Activated CD4-positive, alpha-beta T cell treated with anti-CD3 and anti-CD28 coated beads, Interleukin-2, amount 50 U/mL, for 4 hours (primary cell): Measurements from ENCODE around the gene ZXDB.
A peak's percentile ranks its signal among the peaks of the same experiment; 100 is the strongest.
"Not testable (repeated sequence)": the region's sequence is repeated elsewhere in the genome, so short reads cannot be mapped to it uniquely, and the experiment has no call there.

Experiments used
- DNase-seq, 2 experiments: peaks; one replicate each; pipeline ENCODE4 v3.0.0-alpha.2; 2020

The ZXDB gene

GRCh38 chrX:57591284-57592159 is at the start of gene ZXDB:
Gene ZXDB (plus strand): TSS chrX:57592011. CDS start chrX:57592049, 38 bp downstream.
- peak in 1 of 2 experiments; percentile 2 for DNase-seq

GRCh38 chrX:57565198-57565597 is 26.6 kb upstream of the ZXDB start:
- no peak for DNase-seq

DNA sequence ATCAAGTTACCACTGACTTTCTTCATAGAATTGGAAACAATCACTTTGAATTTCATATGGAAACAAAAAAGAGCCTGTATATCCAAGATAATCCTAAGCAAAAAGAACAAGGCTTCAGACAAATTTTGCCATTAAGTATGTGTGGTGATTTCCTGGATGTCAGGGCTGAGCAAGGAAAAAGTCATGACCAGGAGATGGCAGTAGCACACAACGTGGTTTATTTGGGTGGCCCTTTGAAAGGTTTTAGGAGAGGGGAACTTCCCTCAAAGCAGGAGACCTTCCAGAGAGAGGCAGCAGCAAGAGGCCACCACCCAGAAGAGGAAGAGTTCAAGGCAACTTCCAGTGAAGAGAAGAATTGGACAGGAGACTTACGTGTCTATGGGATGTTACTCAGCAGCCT is 18.1 kb upstream of the ZXDB start:
- DNase-seq: peak in 1 of 2 experiments; percentile 6

GRCh38 chrX:57582948-57583347 is 8.9 kb upstream of the ZXDB start:
- not testable (repeated sequence) for DNase-seq

DNA sequence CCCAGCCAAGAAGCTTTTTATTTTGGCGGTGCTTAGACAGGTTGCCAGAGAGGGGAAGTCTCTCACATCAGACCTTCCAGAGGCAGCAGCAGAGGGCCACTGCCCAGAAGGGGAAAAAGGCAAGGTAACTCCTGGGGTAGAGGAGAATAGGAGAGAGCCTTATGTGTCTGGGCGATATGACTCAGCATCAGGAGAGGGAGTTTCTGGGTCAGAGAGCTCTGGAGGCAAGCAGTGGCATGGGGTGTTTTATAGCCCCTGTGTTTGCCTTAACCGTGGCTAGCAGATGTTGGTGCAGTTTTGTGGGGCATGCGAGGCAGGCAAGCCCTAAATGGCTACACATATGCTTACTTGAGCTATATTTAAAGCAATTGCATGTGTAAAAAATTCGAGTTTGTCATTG is 8.3 kb upstream of the ZXDB start:
- no peak for DNase-seq

DNA sequence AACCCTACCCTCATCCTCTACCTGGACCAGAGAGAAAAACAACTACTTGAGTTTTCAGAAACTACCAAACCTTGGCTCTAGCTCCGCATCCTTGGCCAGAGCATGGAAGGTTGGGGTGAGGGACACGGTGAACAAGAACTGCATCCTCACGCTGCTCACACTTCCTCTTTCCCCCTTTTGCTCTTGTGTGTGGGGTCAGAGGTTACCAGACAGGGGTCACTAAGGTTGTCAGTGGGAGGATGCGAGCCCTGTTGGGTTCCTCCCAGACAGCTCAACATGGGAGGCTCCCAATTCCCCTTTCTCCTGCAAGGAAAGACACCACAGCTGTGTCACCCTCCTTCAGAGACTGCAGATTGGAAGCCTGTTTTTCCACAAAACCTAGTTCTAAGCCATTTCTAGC is 5.5 kb upstream of the ZXDB start:
- DNase-seq: no peak

- DNase-seq: no peak
Observed at GRCh38 chrX:57587062-57587461, 4.7 kb upstream of the ZXDB start.

GRCh38 chrX:57587607-57588006 is 4.2 kb upstream of the ZXDB start:
- DNase-seq: no peak

- DNase-seq: peak in 1 of 2 experiments; percentile 1
Observed at GRCh38 chrX:57592160-57592893, 516 bp downstream of the ZXDB start.

- not testable (repeated sequence) for DNase-seq
Observed at GRCh38 chrX:57592894-57593215, 1.0 kb downstream of the ZXDB start.

DNA sequence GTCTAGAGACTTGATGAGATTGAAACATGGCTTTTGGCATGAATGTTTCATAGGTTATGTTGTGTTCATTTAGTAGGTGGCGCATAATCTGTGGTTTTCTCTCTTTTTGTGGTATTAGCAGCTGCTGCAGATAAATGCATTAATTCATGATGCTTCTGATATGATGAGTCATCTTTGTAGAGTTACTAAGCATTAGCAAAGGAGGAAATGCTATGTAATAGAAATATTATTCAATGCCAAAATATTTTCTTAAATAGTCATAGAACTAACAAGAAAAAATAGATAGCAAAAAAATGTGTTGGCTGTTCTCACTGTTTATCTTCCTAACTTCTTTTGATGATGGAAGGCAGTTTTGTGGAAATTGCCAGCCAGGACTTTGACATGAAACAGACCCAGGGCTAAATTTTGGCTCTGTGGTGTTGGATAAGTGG is 3.6 kb downstream of the ZXDB start:
- DNase-seq: no peak

DNA sequence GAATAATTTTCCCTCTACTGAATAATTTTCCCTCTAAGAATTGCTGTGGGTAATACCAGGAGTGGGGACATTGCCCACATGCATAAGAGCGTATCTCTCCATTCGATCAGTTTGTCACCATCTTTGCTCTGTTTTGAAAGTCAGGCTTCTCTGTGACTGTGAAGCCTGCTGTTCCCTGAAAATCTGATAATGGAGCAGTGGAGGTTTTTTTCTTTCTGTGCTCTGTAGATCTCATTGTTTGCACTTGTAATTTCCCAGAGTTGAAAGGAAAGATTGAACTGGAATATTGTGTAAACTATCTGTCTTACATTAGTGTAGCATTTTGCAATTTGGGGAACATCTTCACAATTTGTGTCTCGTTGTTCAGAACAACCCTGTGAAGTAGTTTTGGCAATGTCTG is 4.3 kb downstream of the ZXDB start:
- DNase-seq: no peak

DNA sequence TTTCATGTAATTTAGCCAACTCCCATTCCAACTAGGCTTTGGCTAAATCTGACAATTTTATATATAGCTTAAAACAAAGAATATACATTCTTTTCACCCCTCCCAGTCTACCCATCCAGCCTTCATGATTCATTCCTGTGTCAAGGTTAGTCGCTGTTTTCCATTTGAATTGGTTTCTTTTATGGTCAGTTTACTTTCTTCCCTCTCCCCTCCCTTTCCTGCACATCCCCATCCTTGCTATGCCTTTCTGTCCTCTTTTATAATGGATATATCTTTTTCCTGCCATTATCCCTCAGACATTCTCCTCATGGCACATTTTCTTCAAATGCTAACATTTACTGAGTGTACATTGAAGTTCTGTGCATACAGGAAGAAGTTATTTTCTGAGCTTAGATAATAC is 4.7 kb downstream of the ZXDB start:
- no peak for DNase-seq

- DNase-seq: no peak
Observed at GRCh38 chrX:57607295-57608187, 15.7 kb downstream of the ZXDB start.

GRCh38 chrX:57613351-57613750 is 21.5 kb downstream of the ZXDB start:
- not testable (repeated sequence) for DNase-seq

DNA sequence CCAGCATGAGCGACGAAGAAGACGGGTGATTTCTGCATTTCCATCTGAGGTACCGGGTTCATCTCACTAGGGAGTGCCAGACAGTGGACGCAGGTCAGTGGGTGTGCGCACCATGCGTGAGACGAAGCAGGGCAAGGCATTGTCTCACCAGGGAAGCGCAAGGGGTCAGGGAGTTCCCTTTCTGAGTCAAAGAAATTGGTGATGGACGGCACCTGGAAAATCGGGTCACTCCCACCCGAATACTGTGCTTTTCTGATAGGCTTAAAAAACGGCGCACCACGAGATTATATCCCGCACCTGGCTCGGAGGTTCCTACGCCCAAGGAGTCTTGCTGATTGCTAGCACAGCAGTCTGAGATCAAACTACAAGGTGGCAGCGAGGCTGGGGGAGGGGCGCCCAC is 37.6 kb downstream of the ZXDB start:
- DNase-seq: not testable (repeated sequence)

- DNase-seq: no peak
Observed at GRCh38 chrX:57640674-57641016, 48.8 kb downstream of the ZXDB start.

GRCh38 chrX:57641338-57641737 is 49.5 kb downstream of the ZXDB start:
- DNase-seq: no peak

GRCh38 chrX:57643698-57644097 is 51.9 kb downstream of the ZXDB start:
- no peak for DNase-seq

DNA sequence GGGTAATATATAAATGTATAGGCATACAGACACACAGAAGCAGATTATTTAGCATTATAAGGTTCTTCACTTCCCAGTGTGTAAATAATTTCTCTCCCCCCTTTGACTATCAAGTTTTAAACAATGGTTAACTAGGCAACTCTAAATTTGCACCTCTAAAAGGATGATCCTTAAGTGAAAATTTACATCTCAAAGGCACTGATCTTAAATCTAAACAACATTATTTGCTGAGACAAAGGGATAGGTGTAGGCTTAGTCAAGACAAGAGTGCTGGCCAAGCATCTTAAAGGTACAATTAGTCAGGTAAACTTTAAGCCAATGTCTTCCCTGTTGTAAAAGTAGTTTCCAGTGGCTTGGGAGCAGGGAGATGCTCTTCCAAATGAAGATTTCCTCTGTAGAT is 55.2 kb downstream of the ZXDB start:
- DNase-seq: no peak
